ENCODE measurements around the gene EIF4B. TPM values are rescaled to one million over a fixed set of nuclear protein-coding genes. Genes with fewer than 3 reads are reported as not detected.
A peak's percentile ranks its signal among the peaks of the same experiment; 100 is the strongest.

Gene EIF4B
- total and polyA plus RNA-seq, 4 donors: 81.9 to 684 (median 220) TPM

DNA sequence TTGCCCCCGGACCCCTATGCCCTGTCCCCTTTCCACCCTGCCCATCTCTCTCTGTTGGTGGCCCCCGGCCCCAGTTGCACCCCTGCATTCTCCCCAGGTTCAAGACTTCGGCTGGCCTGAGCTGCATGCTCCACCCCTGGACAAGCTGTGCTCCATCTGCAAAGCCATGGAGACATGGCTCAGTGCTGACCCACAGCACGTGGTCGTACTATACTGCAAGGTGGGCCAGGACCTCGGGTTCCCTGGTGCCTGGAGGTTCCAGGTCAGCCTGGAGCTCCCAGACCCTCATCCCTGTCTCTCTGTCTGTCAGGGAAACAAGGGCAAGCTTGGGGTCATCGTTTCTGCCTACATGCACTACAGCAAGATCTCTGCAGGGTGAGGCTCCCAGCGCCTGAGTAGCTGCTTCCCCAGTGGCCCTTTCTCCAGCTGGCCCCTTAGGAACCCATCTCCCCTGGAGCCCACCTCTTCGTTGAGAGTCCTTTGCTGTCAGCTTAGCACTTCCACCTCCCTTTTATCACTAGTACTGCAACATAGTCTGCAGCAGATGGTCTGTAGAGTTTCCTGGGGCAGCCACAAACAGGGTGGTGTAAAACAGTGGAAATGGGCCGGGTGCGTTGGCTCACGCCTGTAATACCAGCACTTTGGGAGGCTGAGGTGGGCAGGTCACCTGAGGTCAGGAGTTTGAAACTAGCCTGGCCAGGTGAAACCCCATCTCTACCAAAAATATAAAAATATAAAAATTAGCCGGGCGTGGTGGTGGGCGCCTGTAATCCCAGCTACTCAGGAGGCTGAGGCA lies 49.4 kb downstream of the EIF4B start:
- 86 to 88% methylated on average over 15 of the region's 15 CpGs for WGBS, 2 donors
- Histone ChIP-seq H3K27me3 (ENCODE audit: control insufficient read depth in 3 of 3, insufficient read depth in 3 of 3, low read length in 2 of 3) (no peaks in the 10 kb centered on the region), H3K4me3 (no peak overlapping the region), H3K9ac (ENCODE audit: insufficient read depth in 1 of 2, low read length in 2 of 2) (no peak overlapping the region), H3K4me1 (ENCODE audit: control insufficient read depth in 5 of 5, insufficient read depth in 5 of 5, low read length in 5 of 5) (peaks cover 3 to 41% (median 18%) of the 10 kb centered on the region in 5 donors), H3K36me3 (ENCODE audit: control insufficient read depth in 4 of 4, insufficient read depth in 4 of 4, low read length in 4 of 4) (peaks cover 0 to 46% (median 44%) of the 10 kb centered on the region in 4 donors), H3K27ac (ENCODE audit: low read depth in 1 of 2, low read length in 1 of 2) (peak overlapping the region in 1 of 2 donors; percentile 4), H3K9me3 (ENCODE audit: control insufficient read depth in 4 of 4, insufficient read depth in 3 of 4, low read length in 3 of 4) (no peaks in the 10 kb centered on the region)
- ATAC-seq (ENCODE audit: insufficient read depth, low FRiP score): no peak
- DNase-seq: peak in 1 of 3 donors; percentile 8
- TF ChIP-seq, protein P1, sequence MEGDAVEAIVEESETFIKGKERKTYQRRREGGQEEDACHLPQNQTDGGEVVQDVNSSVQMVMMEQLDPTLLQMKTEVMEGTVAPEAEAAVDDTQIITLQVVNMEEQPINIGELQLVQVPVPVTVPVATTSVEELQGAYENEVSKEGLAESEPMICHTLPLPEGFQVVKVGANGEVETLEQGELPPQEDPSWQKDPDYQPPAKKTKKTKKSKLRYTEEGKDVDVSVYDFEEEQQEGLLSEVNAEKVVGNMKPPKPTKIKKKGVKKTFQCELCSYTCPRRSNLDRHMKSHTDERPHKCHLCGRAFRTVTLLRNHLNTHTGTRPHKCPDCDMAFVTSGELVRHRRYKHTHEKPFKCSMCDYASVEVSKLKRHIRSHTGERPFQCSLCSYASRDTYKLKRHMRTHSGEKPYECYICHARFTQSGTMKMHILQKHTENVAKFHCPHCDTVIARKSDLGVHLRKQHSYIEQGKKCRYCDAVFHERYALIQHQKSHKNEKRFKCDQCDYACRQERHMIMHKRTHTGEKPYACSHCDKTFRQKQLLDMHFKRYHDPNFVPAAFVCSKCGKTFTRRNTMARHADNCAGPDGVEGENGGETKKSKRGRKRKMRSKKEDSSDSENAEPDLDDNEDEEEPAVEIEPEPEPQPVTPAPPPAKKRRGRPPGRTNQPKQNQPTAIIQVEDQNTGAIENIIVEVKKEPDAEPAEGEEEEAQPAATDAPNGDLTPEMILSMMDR (IDR thresholded peaks at IDR 0.05; ENCODE audit: control extremely low read depth, extremely low read depth): no peak

- Histone ChIP-seq H3K4me3 (no peak overlapping the region), H3K9me3 (ENCODE audit: control insufficient read depth in 4 of 4, insufficient read depth in 3 of 4, low read length in 3 of 4) (no peaks in the 10 kb centered on the region), H3K36me3 (ENCODE audit: control insufficient read depth in 4 of 4, insufficient read depth in 4 of 4, low read length in 4 of 4) (peaks cover 0 to 51% (median 48%) of the 10 kb centered on the region in 4 donors), H3K9ac (ENCODE audit: insufficient read depth in 1 of 2, low read length in 2 of 2) (no peak overlapping the region), H3K27me3 (ENCODE audit: control insufficient read depth in 3 of 3, insufficient read depth in 3 of 3, low read length in 2 of 3) (no peaks in the 10 kb centered on the region), H3K27ac (ENCODE audit: low read depth in 1 of 2, low read length in 1 of 2) (no peak overlapping the region), H3K4me1 (ENCODE audit: control insufficient read depth in 5 of 5, insufficient read depth in 5 of 5, low read length in 5 of 5) (peaks cover 3 to 40% (median 19%) of the 10 kb centered on the region in 5 donors)
- 86 to 96% methylated on average over 5 of the region's 5 CpGs for WGBS, 2 donors
- no peak for DNase-seq
- TF ChIP-seq, protein P1 (IDR thresholded peaks at IDR 0.05; ENCODE audit: control extremely low read depth, extremely low read depth): no peak
- ATAC-seq (ENCODE audit: insufficient read depth, low FRiP score): no peak
Measured at GRCh38 chr12:53056296-53056695, 50.0 kb downstream of the EIF4B start.

GRCh38 chr12:53056901-53057300 lies 50.6 kb downstream of the EIF4B start:
- no peak overlapping the region for H3K27ac ChIP-seq (ENCODE audit: low read depth in 1 of 2, low read length in 1 of 2)
- DNase-seq (no peak), ATAC-seq (ENCODE audit: insufficient read depth, low FRiP score) (no peak)
- peaks cover 3 to 40% (median 23%) of the 10 kb centered on the region in 5 donors for H3K4me1 ChIP-seq (ENCODE audit: control insufficient read depth in 5 of 5, insufficient read depth in 5 of 5, low read length in 5 of 5)
- no peaks in the 10 kb centered on the region for H3K9me3 ChIP-seq (ENCODE audit: control insufficient read depth in 4 of 4, insufficient read depth in 3 of 4, low read length in 3 of 4)
- H3K36me3 ChIP-seq (ENCODE audit: control insufficient read depth in 4 of 4, insufficient read depth in 4 of 4, low read length in 4 of 4): peaks cover 0 to 54% (median 50%) of the 10 kb centered on the region in 4 donors
- 96% methylated on average over 7 of the region's 7 CpGs for WGBS, 2 donors
- no peak overlapping the region for H3K9ac ChIP-seq (ENCODE audit: insufficient read depth in 1 of 2, low read length in 2 of 2)
- H3K27me3 ChIP-seq (ENCODE audit: control insufficient read depth in 3 of 3, insufficient read depth in 3 of 3, low read length in 2 of 3): no peaks in the 10 kb centered on the region
- no peak overlapping the region for H3K4me3 ChIP-seq
- TF ChIP-seq, protein P1 (IDR thresholded peaks at IDR 0.05; ENCODE audit: control extremely low read depth, extremely low read depth): no peak

All from lung (tissue), 12 donors.